GM12875 (cell line): ENCODE measurements around the gene TMEM128.

Source experiments
- H3K4me3 ChIP-seq: one replicate; pipeline ENCODE4 v1.5.1; 2011; ENCODE audit warnings: low read depth, low read length, control low read depth
- TF ChIP-seq, protein P1 (sequence below): IDR thresholded peaks from 2 replicates; pipeline ENCODE4 v1.5.1; 2011; ENCODE audit warnings: low read depth, mild to moderate bottlenecking, control low read depth, inconsistent platforms, low read length, moderate library complexity, borderline replicate concordance; ENCODE audit not compliant: insufficient read depth

Gene TMEM128, protein sequence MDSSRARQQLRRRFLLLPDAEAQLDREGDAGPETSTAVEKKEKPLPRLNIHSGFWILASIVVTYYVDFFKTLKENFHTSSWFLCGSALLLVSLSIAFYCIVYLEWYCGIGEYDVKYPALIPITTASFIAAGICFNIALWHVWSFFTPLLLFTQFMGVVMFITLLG

GRCh38 chr4:4248029-4248884, at the start of gene TMEM128:
Gene TMEM128, minus strand, starts transcription at chr4:4248223. Its CDS starts 21 bp downstream, at chr4:4248202.
- TF ChIP-seq, protein P1, sequence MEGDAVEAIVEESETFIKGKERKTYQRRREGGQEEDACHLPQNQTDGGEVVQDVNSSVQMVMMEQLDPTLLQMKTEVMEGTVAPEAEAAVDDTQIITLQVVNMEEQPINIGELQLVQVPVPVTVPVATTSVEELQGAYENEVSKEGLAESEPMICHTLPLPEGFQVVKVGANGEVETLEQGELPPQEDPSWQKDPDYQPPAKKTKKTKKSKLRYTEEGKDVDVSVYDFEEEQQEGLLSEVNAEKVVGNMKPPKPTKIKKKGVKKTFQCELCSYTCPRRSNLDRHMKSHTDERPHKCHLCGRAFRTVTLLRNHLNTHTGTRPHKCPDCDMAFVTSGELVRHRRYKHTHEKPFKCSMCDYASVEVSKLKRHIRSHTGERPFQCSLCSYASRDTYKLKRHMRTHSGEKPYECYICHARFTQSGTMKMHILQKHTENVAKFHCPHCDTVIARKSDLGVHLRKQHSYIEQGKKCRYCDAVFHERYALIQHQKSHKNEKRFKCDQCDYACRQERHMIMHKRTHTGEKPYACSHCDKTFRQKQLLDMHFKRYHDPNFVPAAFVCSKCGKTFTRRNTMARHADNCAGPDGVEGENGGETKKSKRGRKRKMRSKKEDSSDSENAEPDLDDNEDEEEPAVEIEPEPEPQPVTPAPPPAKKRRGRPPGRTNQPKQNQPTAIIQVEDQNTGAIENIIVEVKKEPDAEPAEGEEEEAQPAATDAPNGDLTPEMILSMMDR = no peak

DNA sequence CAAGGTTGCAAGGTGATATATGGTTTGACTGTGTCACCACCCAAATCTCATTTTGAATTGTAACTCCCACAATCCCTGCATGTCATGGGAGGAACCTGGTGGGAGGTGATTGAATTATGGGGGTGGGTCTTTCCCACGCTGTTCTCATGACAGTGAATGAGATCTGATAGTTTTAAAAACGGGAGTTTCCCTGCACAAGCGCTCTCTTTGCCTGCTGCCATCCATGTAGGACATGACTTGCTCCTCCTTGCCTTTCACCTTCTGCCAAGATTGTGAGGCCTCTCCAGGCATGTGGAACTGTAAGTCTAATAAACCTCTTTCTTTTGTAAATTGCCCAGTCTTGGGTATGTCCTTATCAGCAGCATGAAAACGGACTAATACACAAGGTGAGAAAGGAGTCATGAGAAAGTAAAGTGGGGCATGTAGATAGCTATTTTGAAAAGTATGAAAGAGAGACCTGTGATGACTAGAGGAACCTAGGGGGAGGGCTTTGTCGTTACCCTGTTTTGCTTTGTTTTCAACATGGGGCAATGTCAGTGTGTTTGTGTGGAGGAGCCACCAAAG, 48.3 kb upstream of the TMEM128 start:
- H3K4me3 ChIP-seq = no peak overlapping the region
- TF ChIP-seq, protein P1 = no peak

More at GRCh38 chr4:4248029-4248884, at the start of gene TMEM128:
- H3K4me3 ChIP-seq = peak within 1 kb of the TSS; percentile 92

- TF ChIP-seq, protein P1 = no peak
- H3K4me3 ChIP-seq = no peak overlapping the region
Measured at GRCh38 chr4:4293279-4293678, 45.3 kb upstream of the TMEM128 start.

DNA sequence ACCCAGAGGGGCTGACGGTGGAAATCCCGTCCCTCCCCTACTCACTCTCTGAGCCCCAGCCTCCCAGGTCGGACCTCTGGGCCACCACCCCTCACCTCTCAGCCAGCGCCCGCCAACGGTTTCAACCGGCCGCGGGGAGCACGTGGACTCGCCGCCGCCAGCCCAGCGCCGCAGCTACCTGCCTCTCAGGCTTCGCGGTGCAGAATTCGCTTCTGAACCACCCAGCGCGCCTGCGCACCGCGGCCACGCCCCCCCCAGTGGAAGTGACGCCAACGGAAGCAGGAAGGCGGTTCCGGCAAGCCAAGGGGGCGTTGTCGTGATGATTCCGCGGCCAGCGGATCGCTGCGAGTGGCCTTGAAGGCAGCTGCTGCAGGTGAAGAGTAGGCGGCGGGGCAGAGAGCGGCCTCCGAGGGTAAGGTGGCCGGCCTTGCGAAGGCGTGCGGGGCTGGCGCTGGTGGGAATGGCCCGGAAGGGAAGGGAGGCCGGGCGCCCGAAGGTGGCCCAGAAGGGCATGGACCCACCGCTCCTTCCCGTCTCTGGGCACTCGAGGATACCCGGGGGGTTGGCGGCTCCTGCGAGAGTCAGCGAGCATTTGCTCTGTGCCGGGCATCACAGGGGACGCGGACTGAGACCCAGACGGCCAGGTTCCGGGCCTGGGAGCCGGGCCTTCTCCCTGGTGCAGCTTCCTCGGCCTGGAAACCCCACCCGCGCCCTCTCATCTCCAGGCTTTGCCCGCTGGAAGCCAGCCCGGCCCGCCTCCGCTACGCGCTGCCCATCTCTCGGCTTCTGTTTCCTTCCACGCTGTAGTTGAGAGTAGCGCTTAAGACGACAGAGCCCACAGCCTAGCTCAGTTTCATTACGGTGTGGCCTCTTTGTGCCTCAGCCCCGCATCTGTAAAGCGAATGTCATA, 42.2 kb upstream of the TMEM128 start, which contains the start of the genes LYAR and ZBTB49:
Gene LYAR (minus strand): TSS at position 214 of the 910 bp plus-strand sequence. CDS start 6,412 bp downstream, outside the sequence.
Gene ZBTB49 (plus strand): TSS at position 311 of the 910 bp plus-strand sequence. CDS start 9,695 bp downstream, outside the sequence.
- peak within 1 kb of the TSS; percentile 84 for H3K4me3 ChIP-seq
- TF ChIP-seq, protein P1 = no peak

DNA sequence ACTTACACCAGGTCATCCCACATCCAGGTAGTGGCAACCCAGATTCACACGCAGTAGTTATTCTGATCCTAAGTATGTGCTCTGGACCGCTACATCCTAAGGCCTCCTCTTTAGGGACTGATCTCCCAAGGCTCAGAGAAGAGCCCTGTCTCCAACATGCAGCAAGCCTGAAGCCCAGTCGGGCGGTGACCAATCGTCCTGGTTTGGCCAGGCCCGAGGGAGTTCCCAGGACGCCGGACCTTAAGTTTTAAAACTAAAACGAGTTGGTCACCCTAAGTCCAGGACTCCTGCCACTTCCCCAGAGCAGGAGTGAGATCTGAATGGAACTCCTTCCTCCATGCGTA, 41.5 kb upstream of the TMEM128 start:
- TF ChIP-seq, protein P1 = no peak
- H3K4me3 ChIP-seq = peak overlapping the region; percentile 84

DNA sequence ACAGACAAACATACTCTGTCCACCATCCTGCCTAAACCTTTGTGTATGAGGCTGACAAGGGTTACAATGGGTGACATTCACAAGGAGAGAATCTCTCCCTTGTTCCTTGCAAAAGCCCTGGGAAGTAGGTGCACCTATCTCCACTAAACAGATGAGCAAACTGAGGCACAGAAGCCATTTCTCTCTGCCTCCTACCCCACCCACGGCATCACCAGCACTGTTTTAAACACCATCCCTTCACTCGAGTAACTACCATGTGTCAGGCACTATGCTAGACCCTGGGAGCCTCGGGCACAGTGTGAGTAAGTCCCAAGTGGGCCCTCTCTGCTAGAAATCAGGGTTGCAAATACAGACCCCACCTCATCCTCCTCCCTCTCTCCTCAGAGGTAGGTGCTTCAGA, 41.0 kb upstream of the TMEM128 start:
- TF ChIP-seq, protein P1 = no peak
- peak overlapping the region; percentile 84 for H3K4me3 ChIP-seq
